Keratinocyte (primary cell): ENCODE results near the gene TRAM2. TPM values are rescaled to one million over a fixed set of nuclear protein-coding genes. Genes with fewer than 3 reads are reported as not detected.

Experiments used
- DNase-seq: peaks from one replicate; pipeline ENCODE4 v3.0.0-alpha.2; 2011; ENCODE audit warnings: low read depth, missing footprints, low spot score
- FAIRE-seq: peaks from 2 replicates; lab custom pipeline; 2011; peaks lifted over from hg19 to GRCh38; lab: Jason Lieb, UNC
- H2AFZ ChIP-seq: 2 replicates; pipeline ENCODE4 v1.6.0; 2012; ENCODE audit warnings: low read length, control low read depth, inconsistent platforms; ENCODE audit not compliant: control insufficient read depth
- H3K27ac ChIP-seq: 2 replicates; pipeline ENCODE4 v1.5.1; 2011; ENCODE audit warnings: low read length; ENCODE audit not compliant: control insufficient read depth, insufficient read depth
- H3K27me3 ChIP-seq: 3 replicates; pipeline ENCODE4 v1.6.0; 2011; ENCODE audit warnings: low read length; ENCODE audit not compliant: control insufficient read depth, insufficient read depth; ENCODE audit errors: extremely low read depth
- H3K36me3 ChIP-seq, 2 experiments: 2 replicates in 1 of 2; 3 replicates in 1 of 2; pipeline ENCODE4 v1.5.1; 2011; ENCODE audit warnings: low read length in 2 of 2, mild to moderate bottlenecking in 1 of 2; ENCODE audit not compliant: control insufficient read depth in 2 of 2, insufficient read depth in 2 of 2; ENCODE audit errors: extremely low read depth in 1 of 2
- H3K4me1 ChIP-seq: 3 replicates; pipeline ENCODE4 v1.5.1; 2011; ENCODE audit warnings: low read length; ENCODE audit not compliant: control insufficient read depth, insufficient read depth; ENCODE audit errors: extremely low read depth
- H3K4me2 ChIP-seq: 3 replicates; pipeline ENCODE4 v1.6.0; 2011; ENCODE audit warnings: low read depth, low read length; ENCODE audit not compliant: control insufficient read depth, insufficient read depth; ENCODE audit errors: extremely low read depth
- H3K4me3 ChIP-seq, 3 experiments: fragments of 200-600 bp in 1 of 3; sonication (generic) in 1 of 3; 2 replicates in 2 of 3; 3 replicates in 1 of 3; pipeline ENCODE4 v1.5.1; 2011 to 2016; ENCODE audit warnings: low read length in 3 of 3, mild to moderate bottlenecking in 3 of 3, control low read depth in 2 of 3, inconsistent platforms in 1 of 3, low read depth in 1 of 3, mixed read lengths in 1 of 3, mixed run types in 1 of 3, moderate library complexity in 1 of 3; ENCODE audit not compliant: control insufficient read depth in 2 of 3, insufficient read depth in 2 of 3; ENCODE audit errors: extremely low read depth in 1 of 3
- H3K79me2 ChIP-seq: 2 replicates; pipeline ENCODE4 v1.6.0; 2012; ENCODE audit warnings: low read length; ENCODE audit not compliant: control insufficient read depth, insufficient read depth
- H3K9ac ChIP-seq: 3 replicates; pipeline ENCODE4 v1.6.0; 2011; ENCODE audit warnings: low read length; ENCODE audit not compliant: control insufficient read depth, insufficient read depth; ENCODE audit errors: extremely low read depth
- H3K9me1 ChIP-seq: 3 replicates; pipeline ENCODE4 v1.6.0; 2011; ENCODE audit warnings: low read length; ENCODE audit not compliant: control insufficient read depth, insufficient read depth; ENCODE audit errors: extremely low read depth
- H3K9me3 ChIP-seq: 2 replicates; pipeline ENCODE4 v1.5.1; 2012; ENCODE audit warnings: low read depth, low read length; ENCODE audit not compliant: control insufficient read depth
- H4K20me1 ChIP-seq: 3 replicates; pipeline ENCODE4 v1.6.0; 2011; ENCODE audit warnings: low read length; ENCODE audit not compliant: control insufficient read depth, insufficient read depth; ENCODE audit errors: extremely low read depth
- CTCF ChIP-seq, 3 experiments: IDR thresholded peaks in 1 of 3; conservative IDR thresholded peaks in 1 of 3; optimal IDR thresholded peaks in 1 of 3; 2 replicates in 2 of 3; 3 replicates in 1 of 3; pipeline versions ENCODE3 to v1.5.1; 2011; ENCODE audit warnings: low read length in 3 of 3, mild to moderate bottlenecking in 3 of 3, moderate library complexity in 2 of 3, control low read depth in 1 of 3, inconsistent platforms in 1 of 3; ENCODE audit not compliant: insufficient read depth in 2 of 3; ENCODE audit errors: extremely low read depth in 1 of 3
- EZH2 ChIP-seq: IDR thresholded peaks from one replicate; pipeline ENCODE4 v1.6.1; 2012; ENCODE audit warnings: inconsistent platforms, mild to moderate bottlenecking, low read length, moderate library complexity
- dilution Hi-C: fragments of 300-500 bp; cut with MboI; formaldehyde crosslinking; loops from one replicate; pipeline ENCODE4 v1.7.0; 2020; ENCODE audit warnings: low sequenced_read_pairs; ENCODE audit not compliant: extremely low pct_ligation_motif_present
- polyA plus RNA-seq, 5 experiments: library from polyadenylated mRNA; depleted of rRNA in 3 of 5; stranded (reverse) in 3 of 5; stranded (forward) in 1 of 5; unstranded in 1 of 5; fragments of >200 nt; gene quantifications; 1 replicate in 1 of 5; 2 replicates in 3 of 5; 3 replicates in 1 of 5; pipeline versions ENCODE4 v1.2.1 to v1.2.3, GENCODE V29; 2011 to 2012; ENCODE audit warnings: missing spikeins in 2 of 5, low read depth in 1 of 5, low replicate concordance in 1 of 5

The TRAM2 gene
- polyA plus RNA-seq, 1 donor (not counting 4 experiments of a cell fraction or from before 2014, with no cell fraction given) = 9.2 TPM

- H3K4me3 ChIP-seq = no peak overlapping the region
- H3K4me1 ChIP-seq = peaks cover 52% of the 10 kb centered on the region
- FAIRE-seq = no peak
- H4K20me1 ChIP-seq = no peaks in the 10 kb centered on the region
- no peaks in the 10 kb centered on the region for H3K36me3 ChIP-seq
- dilution Hi-C loops = no loop called here
- no peak overlapping the region for H2AFZ ChIP-seq
- H3K4me2 ChIP-seq = no peak overlapping the region
- H3K9me3 ChIP-seq = no peaks in the 10 kb centered on the region
- no peak for TF ChIP-seq EZH2
- no peak overlapping the region for H3K27ac ChIP-seq
- no peak for DNase-seq
- no peaks in the 10 kb centered on the region for H3K27me3 ChIP-seq
- no peaks in the 10 kb centered on the region for H3K9me1 ChIP-seq
- H3K79me2 ChIP-seq = peaks cover 9% of the 10 kb centered on the region
- no peak overlapping the region for H3K9ac ChIP-seq
Observed at GRCh38 chr6:52539607-52540006, 37.3 kb downstream of the TRAM2 start.

GRCh38 chr6:52538901-52539354 lies 37.9 kb downstream of the TRAM2 start:
- H3K9me1 ChIP-seq = no peaks in the 10 kb centered on the region
- no peak overlapping the region for H3K4me2 ChIP-seq
- peaks cover 46% of the 10 kb centered on the region for H3K4me1 ChIP-seq
- FAIRE-seq = no peak
- no peak overlapping the region for H3K27ac ChIP-seq
- H3K4me3 ChIP-seq = no peak overlapping the region
- no peak for TF ChIP-seq EZH2
- TF ChIP-seq CTCF (optimal IDR thresholded peaks at IDR 0.05 in 1 of 3, IDR thresholded peaks at IDR 0.05 in 1 of 3, conservative IDR thresholded peaks at IDR 0.05 in 1 of 3; ENCODE audit: extremely low read depth in 1 of 3, insufficient read depth in 2 of 3, low read length in 3 of 3) = no peak
- DNase-seq = no peak
- no peak overlapping the region for H2AFZ ChIP-seq
- no peaks in the 10 kb centered on the region for H4K20me1 ChIP-seq
- H3K36me3 ChIP-seq = no peaks in the 10 kb centered on the region
- no peak overlapping the region for H3K9ac ChIP-seq
- H3K79me2 ChIP-seq = peaks cover 9% of the 10 kb centered on the region
- no peaks in the 10 kb centered on the region for H3K9me3 ChIP-seq
- dilution Hi-C loops = no loop called here
- H3K27me3 ChIP-seq = no peaks in the 10 kb centered on the region
